ENCODE results near the gene GCK. TPM values are rescaled to one million over a fixed set of nuclear protein-coding genes. Genes with fewer than 3 reads are reported as not detected.

The GCK gene
- total RNA-seq, 2 experiments from 2014 or later, result 0.16 TPM; not detected in 1

DNA sequence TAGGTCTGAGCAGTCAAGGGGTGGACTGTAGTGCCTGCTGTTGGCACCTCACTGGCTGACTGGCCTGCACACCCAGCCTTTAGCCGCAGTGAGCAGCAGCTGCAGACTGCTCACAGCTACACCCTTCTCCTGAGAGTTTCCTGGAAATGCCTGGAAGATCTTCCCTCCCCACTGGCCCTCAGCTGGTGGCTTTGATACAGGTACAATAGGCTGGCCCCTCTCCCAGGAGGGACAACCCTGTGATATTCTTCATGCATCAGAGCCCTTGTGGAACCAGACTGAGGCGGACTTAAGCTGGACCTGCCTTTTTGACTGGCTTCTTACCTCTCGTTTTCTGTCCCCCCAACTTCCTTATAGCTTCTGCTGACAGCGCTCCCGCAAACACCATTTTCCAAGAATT, 6.4 kb downstream of the GCK start:
- Histone ChIP-seq H3K9me3 (ENCODE audit: low read length) (no peaks in the 10 kb centered on the region), H3K4me3 (ENCODE audit: low read depth, low read length, poor library complexity, severe bottlenecking) (no peak overlapping the region), H2AFZ (ENCODE audit: low read length) (no peak overlapping the region), H3K4me1 (ENCODE audit: insufficient read depth, low read length, poor library complexity, severe bottlenecking) (no peaks in the 10 kb centered on the region), H3K79me2 (ENCODE audit: insufficient read depth, low read depth, low read length) (no peaks in the 10 kb centered on the region), H3K27ac (ENCODE audit: low read depth, low read length, poor library complexity, severe bottlenecking) (no peak overlapping the region), H3K4me2 (ENCODE audit: low read length) (no peak overlapping the region), H3K36me3 (ENCODE audit: insufficient read depth, low read length) (no peaks in the 10 kb centered on the region), H3K9me2 (ENCODE audit: insufficient read depth, low read length) (no peaks in the 10 kb centered on the region), H4K20me1 (ENCODE audit: insufficient read depth, low read length) (no peaks in the 10 kb centered on the region)
- CTCF ChIA-PET (ENCODE audit: unreplicated experiment), result no interaction called here
- TF ChIP-seq EZH2phosphoT487 (IDR thresholded peaks at IDR 0.05; ENCODE audit: borderline replicate concordance, low read depth, low read length), result no peak
- TF ChIP-seq, protein P1, sequence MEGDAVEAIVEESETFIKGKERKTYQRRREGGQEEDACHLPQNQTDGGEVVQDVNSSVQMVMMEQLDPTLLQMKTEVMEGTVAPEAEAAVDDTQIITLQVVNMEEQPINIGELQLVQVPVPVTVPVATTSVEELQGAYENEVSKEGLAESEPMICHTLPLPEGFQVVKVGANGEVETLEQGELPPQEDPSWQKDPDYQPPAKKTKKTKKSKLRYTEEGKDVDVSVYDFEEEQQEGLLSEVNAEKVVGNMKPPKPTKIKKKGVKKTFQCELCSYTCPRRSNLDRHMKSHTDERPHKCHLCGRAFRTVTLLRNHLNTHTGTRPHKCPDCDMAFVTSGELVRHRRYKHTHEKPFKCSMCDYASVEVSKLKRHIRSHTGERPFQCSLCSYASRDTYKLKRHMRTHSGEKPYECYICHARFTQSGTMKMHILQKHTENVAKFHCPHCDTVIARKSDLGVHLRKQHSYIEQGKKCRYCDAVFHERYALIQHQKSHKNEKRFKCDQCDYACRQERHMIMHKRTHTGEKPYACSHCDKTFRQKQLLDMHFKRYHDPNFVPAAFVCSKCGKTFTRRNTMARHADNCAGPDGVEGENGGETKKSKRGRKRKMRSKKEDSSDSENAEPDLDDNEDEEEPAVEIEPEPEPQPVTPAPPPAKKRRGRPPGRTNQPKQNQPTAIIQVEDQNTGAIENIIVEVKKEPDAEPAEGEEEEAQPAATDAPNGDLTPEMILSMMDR (conservative IDR thresholded peaks at IDR 0.05; ENCODE audit: low read length), result no peak
- POLR2A ChIA-PET, result no interaction called here
- no peak for DNase-seq (ENCODE audit: low spot score)
- BruUV-seq (replicated peaks), result no TSS peak
- intact Hi-C loops (cut with micrococcal nuclease; ENCODE audit: unreplicated experiment), result no loop called here

DNA sequence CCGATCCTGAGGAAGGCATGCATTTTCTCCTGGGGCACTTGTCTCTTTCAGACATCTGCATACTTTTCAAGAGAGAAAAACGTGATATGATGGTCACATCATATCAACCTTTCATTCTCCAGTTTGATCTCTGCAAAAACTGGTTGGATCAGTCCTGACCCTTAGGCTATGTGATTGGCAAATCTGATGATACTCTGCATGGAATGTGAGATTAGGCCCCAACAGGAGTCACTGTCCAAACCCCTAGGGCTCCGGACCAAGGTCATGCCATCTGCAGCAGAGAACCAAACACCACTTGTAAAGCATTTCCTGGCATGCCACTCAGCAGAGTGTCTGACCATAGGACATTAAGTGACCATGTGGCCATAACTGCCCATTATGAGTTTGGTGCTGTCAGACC, 8.6 kb downstream of the GCK start:
- Histone ChIP-seq H4K20me1 (ENCODE audit: insufficient read depth, low read length) (no peaks in the 10 kb centered on the region), H3K4me2 (ENCODE audit: low read length) (no peak overlapping the region), H3K9me2 (ENCODE audit: insufficient read depth, low read length) (no peaks in the 10 kb centered on the region), H2AFZ (ENCODE audit: low read length) (no peak overlapping the region), H3K27ac (ENCODE audit: low read depth, low read length, poor library complexity, severe bottlenecking) (no peak overlapping the region), H3K79me2 (ENCODE audit: insufficient read depth, low read depth, low read length) (no peaks in the 10 kb centered on the region), H3K4me1 (ENCODE audit: insufficient read depth, low read length, poor library complexity, severe bottlenecking) (no peaks in the 10 kb centered on the region), H3K4me3 (ENCODE audit: low read depth, low read length, poor library complexity, severe bottlenecking) (no peak overlapping the region), H3K9me3 (ENCODE audit: low read length) (no peaks in the 10 kb centered on the region), H3K36me3 (ENCODE audit: insufficient read depth, low read length) (no peaks in the 10 kb centered on the region)
- ChIA-PET POLR2A (no interaction called here), CTCF (ENCODE audit: unreplicated experiment) (no interaction called here)
- TF ChIP-seq EZH2phosphoT487 (IDR thresholded peaks at IDR 0.05; ENCODE audit: borderline replicate concordance, low read depth, low read length), result no peak
- TF ChIP-seq, protein P1 (conservative IDR thresholded peaks at IDR 0.05; ENCODE audit: low read length), result no peak
- BruUV-seq (replicated peaks), result no TSS peak
- intact Hi-C loops (cut with micrococcal nuclease; ENCODE audit: unreplicated experiment), result no loop called here
- DNase-seq (ENCODE audit: low spot score), result no peak

DNA sequence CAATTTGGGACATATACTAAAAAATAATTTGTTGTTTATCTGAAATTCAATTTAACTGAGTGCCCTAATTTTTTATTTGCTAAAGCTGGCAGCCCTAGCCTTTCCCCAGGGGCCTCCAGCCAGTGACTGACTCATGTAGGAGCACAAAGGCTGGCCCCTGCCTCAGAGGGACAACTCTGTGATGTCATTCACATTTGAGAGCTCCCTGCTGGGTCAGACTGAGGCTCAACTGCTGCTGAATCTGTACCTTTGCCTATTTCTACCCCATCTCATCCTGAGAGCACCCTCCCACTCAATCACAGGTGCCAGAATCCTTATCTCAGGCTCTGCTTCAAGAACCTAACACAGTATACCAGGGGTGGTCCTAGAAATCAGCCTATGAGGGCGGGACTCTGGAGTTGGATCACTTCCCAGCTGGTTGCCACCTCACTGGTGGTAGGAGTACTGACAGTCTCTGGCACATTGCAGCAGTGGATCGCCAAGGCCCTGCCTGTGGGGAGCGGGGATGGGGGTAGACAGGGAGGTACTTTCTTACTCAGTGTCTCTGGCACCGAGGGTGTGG, 11.6 kb downstream of the GCK start:
- Histone ChIP-seq H3K36me3 (ENCODE audit: insufficient read depth, low read length) (no peaks in the 10 kb centered on the region), H3K9me3 (ENCODE audit: low read length) (no peaks in the 10 kb centered on the region), H3K4me2 (ENCODE audit: low read length) (no peak overlapping the region)

More for the DNA sequence above, 11.6 kb downstream of the GCK start:
- Histone ChIP-seq H4K20me1 (ENCODE audit: insufficient read depth, low read length) (no peaks in the 10 kb centered on the region), H3K4me1 (ENCODE audit: insufficient read depth, low read length, poor library complexity, severe bottlenecking) (no peaks in the 10 kb centered on the region), H3K4me3 (ENCODE audit: low read depth, low read length, poor library complexity, severe bottlenecking) (no peak overlapping the region), H3K27ac (ENCODE audit: low read depth, low read length, poor library complexity, severe bottlenecking) (no peak overlapping the region), H2AFZ (ENCODE audit: low read length) (no peak overlapping the region), H3K9me2 (ENCODE audit: insufficient read depth, low read length) (no peaks in the 10 kb centered on the region), H3K79me2 (ENCODE audit: insufficient read depth, low read depth, low read length) (no peaks in the 10 kb centered on the region)
- ChIA-PET CTCF (ENCODE audit: unreplicated experiment) (no interaction called here), POLR2A (no interaction called here)
- TF ChIP-seq, protein P1 (conservative IDR thresholded peaks at IDR 0.05; ENCODE audit: low read length), result no peak
- no peak for TF ChIP-seq EZH2phosphoT487 (IDR thresholded peaks at IDR 0.05; ENCODE audit: borderline replicate concordance, low read depth, low read length)
- intact Hi-C loops (cut with micrococcal nuclease; ENCODE audit: unreplicated experiment), result no loop called here
- no TSS peak for BruUV-seq (replicated peaks)
- DNase-seq (ENCODE audit: low spot score), result no peak

All from OCI-LY7 (cell line).